M059J (cell line): ENCODE measurements around the gene CMSS1. TPM values are rescaled to one million over a fixed set of nuclear protein-coding genes. Genes with fewer than 3 reads are reported as not detected.

ENCODE experiments used
- DNase-seq: peaks from one replicate; pipeline ENCODE4 v3.0.0-alpha.2; 2012; ENCODE audit warnings: low read depth
- total RNA-seq: library from RNA; depleted of rRNA; stranded (reverse); fragments of >200 nt; shearing (Covaris generic); gene quantifications from 2 replicates; pipeline ENCODE4 v1.2.3, GENCODE V29; 2014

CMSS1 gene
- total RNA-seq, 1 experiment from 2014 or later: 49.9 TPM

GRCh38 chr3:99901200-99901926 lies 83.7 kb downstream of the CMSS1 start:
- DNase-seq: peak; percentile 95

- peak; percentile 82 for DNase-seq
Measured at GRCh38 chr3:99902091-99902490, 84.4 kb downstream of the CMSS1 start.

- DNase-seq: no peak
Measured at GRCh38 chr3:99903869-99904268, 86.2 kb downstream of the CMSS1 start.

- no peak for DNase-seq
Measured at GRCh38 chr3:99907959-99908544, 90.4 kb downstream of the CMSS1 start.

GRCh38 chr3:99909714-99910495 lies 92.2 kb downstream of the CMSS1 start:
- DNase-seq: peak; percentile 77

- no peak for DNase-seq
Measured at GRCh38 chr3:99910752-99911290, 93.2 kb downstream of the CMSS1 start.

GRCh38 chr3:99911433-99911832 lies 93.8 kb downstream of the CMSS1 start:
- DNase-seq: no peak

- DNase-seq: no peak
Measured at GRCh38 chr3:99915906-99916432, 98.3 kb downstream of the CMSS1 start.

- no peak for DNase-seq
Measured at GRCh38 chr3:99918715-99919114, 101.1 kb downstream of the CMSS1 start.

- DNase-seq: no peak
Measured at GRCh38 chr3:99919694-99920093, 102.0 kb downstream of the CMSS1 start.

GRCh38 chr3:99920481-99921376 lies 103.1 kb downstream of the CMSS1 start:
- peak; percentile 61 for DNase-seq

GRCh38 chr3:99921377-99921695 lies 103.7 kb downstream of the CMSS1 start:
- no peak for DNase-seq

- no peak for DNase-seq
Measured at GRCh38 chr3:99921986-99922385, 104.3 kb downstream of the CMSS1 start.

GRCh38 chr3:99923873-99924272 lies 106.2 kb downstream of the CMSS1 start:
- no peak for DNase-seq

GRCh38 chr3:99925584-99926230 lies 108.0 kb downstream of the CMSS1 start:
- DNase-seq: peak; percentile 96

- DNase-seq: no peak
Measured at GRCh38 chr3:99927671-99928457, 110.2 kb downstream of the CMSS1 start.

- no peak for DNase-seq
Measured at GRCh38 chr3:99928771-99929744, 111.4 kb downstream of the CMSS1 start.

GRCh38 chr3:99929745-99930139 lies 112.1 kb downstream of the CMSS1 start:
- peak; percentile 75 for DNase-seq

- DNase-seq: no peak
Measured at GRCh38 chr3:99931059-99931458, 113.4 kb downstream of the CMSS1 start.
